HG03103 (cell line): ENCODE data around the gene GALNT10.

ENCODE experiments used
- ATAC-seq: cut with Tn5 transposase; IDR thresholded peaks from one replicate; pipeline ENCODE4 v1.9.1; 2021; ENCODE audit warnings: low read depth; ENCODE audit not compliant: unreplicated experiment

GALNT10 gene

DNA sequence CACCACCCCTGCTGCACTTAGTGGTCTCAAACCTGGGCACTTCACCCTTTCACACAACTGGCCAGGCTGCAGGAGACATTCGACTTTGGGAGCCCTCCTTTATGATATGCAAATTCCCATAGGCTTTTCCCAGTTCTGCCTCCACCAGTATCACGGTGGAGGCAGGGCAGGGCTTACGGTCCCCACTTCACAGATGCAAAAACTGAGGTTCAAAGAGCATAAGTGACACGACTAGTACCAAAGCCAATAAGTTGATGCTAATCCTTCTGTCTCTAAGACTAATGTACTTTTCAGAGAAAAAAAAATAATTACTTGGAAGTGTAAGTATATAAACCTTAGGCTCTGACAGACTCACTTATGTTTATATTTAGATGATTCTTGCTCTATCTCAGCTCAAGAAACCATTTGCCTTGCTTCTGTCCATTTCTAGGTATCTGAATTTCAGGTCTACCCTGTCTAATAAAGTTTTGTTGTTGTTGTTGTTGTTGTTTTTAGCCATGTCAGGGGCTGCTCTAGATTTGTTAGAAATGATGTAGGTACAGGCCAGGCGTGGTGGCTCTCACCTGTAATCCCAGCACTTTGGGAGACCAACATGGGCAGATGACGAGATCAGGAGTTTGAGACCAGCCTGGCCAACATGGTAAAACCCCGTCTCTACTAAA, 10.7 kb downstream of the GALNT10 start:
- ATAC-seq = no peak

DNA sequence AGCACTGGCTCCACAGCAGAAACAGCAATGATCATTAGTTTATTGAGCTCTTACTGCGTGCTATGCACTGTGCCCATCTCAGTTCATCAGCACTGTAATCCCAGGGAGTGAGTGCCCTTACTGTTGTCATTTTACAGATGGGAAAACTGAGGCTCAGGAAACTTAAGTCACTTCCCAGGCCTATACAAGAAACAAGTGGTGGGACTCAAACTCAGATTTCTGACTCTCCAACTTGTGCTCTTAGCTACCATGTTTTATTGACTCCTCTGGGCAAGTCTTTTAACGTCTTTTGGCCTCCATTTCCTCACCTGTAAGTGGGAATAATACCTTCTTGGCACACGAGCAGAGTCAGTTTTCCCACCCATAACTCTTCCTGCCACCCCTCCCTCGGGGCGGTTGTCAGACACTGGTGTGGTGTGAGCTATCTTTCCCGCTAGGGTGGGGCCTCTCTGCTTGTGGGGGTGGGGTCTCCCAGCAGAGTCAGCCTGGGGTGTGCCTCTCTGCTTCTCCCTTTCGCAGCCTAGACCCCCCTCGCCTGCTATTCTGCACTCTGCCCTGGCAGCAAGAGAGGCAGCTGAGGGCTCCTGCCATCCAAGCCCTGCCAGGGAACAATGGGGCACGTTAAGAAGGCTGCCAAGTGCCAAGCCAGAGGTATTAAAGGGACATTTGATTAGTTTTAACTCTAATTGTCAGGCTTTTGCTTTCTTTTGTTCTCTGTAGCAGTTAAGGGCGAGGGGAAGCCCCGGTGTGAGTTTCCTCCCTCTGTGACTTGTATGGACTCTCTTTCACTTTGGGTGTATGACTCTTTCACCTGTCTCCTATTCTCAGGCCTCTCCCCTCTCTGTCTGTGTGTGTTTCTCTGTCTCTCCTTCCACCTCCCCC, 12.1 kb downstream of the GALNT10 start:
- ATAC-seq = peak; percentile 85

DNA sequence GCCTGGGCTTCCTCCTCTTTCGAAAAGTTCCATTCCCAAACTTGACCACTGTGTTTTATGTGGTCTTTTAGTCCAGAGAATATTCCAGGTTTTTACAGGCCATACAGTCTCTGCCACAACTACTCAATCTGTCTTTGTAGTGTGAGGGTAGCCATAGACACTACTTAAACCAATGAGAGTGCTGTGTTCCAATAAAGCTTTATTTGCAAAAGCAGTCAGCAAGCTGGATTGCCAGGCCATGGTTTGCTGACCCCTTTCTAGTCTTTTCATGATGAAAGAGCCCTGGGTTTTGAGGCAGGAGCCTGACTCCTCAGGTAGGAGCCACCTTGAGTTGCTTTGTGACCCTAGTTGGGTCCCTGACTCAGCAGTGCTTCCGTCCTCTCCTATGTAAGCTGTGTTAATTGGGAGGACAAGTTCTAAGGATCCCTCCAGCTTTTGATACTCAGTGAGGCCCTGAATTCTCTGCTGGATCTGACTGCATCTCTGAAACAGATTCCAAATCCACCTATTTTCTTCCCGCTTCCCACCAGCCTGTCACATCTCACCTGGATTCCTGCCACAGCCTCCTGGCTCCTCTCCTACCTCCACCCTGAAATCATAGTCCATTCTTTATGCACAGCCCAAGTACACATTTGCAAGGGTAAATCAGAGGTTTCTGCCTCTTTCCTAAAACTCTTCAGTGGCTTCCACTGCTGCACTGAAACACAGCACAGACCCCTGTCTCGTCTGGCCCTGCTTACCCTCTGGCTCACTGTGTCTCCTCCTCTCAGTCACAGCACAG, 13.5 kb downstream of the GALNT10 start:
- no peak for ATAC-seq

DNA sequence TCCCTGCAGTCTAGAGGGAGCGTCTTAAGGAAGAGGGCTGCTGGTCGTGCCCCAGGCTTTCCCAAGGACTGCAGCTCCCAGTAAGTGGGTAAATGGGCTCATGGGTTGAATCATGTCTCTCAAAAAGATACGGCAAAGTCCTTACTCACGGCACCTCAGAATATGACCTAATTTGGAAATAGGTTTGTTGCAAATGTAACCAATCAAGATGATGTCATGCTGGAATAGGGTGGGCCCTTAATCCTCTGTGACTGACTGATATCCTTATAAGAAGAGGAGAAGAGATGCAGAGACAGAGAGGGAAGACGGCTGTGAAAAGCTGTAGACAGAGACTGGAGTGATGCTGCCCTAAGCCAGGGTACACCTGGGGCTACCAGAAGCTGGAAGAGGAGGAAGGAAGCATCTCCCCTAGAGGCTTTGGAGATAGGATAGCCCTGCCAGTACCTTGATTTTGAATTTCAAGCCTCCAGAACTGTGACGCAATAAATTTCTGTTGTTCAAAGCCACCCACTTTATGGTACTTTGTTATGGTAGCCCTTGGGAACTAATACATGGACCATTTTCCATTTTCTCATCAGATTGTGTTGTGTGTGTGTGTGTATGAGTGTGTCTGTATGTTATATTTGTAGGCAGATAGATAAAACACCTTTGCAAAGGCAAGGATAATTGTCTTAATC, 15.0 kb downstream of the GALNT10 start:
- no peak for ATAC-seq

DNA sequence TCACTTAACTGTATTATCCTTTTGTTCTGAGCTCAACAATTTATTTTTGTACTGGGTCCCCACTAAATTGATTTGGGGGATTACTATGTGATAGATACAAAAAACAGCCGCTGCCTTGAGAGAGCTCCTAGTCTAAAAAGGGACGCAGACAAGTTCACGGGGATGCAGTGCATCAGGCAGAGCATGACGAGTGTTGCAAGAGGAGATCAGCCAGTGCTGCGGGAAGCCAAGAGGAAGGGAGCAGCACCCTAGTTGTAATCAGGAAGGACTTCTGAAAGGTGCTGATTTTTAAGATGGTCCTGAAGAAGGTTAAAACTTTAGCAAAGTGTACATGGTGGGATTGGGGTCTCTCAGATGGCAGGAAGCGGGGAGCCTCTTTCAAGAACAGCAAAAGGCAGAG, 15.8 kb downstream of the GALNT10 start:
- no peak for ATAC-seq

DNA sequence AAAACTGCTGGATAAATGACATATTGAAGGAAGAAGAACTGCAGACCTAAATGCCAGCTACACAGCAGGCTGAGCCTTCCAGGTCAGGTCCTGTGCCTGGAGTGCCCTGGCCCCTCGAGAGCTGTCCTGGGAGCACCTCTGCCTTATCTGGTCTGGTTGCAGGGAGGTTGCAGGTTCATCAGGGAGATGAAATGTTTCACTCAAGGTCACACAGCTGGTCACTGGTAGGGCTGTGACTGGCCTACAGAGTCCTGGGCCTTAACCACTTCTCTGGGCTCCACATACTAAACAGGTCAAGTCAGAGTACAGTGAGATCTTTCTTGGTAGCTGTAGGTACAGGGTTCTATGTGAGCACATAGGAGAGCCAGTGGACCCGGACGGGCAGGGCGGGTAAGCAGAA, 16.7 kb downstream of the GALNT10 start:
- no peak for ATAC-seq

DNA sequence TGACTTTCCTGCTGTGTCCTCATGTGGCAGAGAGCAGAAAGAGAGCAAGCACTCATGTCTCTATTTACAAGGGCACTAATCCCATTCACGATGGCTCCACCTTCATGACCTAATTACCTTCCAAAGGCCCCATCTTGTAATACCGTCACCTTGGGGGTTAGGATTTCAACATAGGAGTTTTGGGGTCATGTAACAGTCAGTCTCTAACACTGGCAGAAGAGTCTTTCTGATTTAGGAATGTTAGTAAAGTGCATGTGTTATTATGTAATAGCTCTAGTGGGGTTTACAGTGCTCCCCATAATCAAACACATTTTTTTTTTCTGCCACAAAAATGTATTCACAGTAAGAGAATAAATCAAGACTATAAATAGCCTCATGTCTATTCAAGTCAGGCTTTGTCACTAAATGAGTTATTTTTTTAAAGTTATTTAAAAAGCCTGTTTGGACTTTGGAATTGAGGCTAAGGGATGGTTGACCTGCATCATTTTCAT, 19.1 kb downstream of the GALNT10 start:
- no peak for ATAC-seq

DNA sequence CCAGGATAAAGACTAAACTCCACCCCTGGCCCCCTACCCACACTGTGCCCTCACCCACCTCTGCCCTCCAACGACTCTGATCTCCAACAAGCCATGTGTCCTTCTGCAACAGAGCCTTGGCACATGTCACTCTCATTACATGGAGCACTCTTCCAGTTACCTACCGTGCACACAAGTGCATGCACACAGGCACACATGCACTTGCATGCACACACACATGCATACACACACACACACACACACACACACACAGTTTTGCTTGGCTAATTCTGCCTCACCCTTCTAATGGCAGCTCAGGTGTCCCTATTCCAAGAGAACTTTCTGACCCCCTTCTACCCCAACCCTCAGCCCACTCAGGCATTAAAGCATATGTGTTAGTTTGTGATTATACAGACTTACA, 19.6 kb downstream of the GALNT10 start:
- no peak for ATAC-seq

DNA sequence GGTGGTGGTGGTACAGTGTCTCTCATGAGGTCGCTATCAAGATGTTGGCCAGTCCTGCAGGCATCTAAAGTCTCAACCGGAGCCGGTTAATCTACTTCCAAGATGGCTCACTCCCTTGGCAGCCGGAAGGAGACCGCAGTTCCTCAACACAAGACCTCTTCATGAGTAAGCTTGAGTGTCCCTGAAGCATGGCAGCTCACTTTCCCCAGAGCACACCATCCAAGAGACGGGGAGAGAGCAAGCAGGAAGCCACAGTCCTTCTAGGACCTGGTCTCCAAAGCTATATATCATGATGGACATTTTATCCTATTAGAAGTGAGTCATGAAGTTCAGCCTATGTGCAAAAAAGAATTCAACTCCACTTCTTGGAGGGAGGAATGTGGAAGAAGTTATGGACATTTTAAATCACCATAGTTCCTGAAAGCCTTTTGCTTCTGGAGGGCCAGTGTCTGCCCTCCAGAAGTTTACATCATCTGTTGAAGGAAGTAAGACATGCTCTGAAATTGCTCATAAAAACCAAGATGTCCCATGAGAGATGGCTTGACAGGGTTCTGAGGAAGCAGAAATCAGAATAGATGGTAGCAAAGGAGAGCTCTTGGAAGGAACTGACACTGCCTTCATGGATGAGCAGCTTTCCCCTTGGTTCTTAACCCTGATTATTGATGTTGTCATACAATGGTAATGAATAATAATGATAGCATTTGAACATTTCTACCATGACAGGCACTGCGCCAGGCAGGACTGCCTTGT, 21.3 kb downstream of the GALNT10 start:
- no peak for ATAC-seq

DNA sequence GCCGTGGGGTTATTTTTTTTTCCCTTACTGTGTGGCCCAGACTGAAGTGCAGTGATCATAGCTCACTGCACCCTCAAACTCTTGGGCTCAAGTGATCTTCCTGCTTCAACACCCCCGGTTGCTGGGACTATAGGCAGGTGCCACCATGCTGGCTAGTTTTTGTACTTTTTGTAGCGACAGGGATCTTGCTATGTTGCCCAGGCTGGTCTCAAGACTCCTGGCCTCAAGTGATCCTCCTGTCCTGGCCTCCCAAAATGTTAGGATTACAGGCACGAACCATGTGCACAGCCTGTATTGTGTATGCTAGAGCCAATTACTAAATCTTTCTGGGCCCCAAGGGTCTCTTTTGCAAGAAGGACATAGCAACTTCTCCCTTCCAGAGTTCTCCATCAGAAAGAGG, 23.1 kb downstream of the GALNT10 start:
- ATAC-seq = no peak

DNA sequence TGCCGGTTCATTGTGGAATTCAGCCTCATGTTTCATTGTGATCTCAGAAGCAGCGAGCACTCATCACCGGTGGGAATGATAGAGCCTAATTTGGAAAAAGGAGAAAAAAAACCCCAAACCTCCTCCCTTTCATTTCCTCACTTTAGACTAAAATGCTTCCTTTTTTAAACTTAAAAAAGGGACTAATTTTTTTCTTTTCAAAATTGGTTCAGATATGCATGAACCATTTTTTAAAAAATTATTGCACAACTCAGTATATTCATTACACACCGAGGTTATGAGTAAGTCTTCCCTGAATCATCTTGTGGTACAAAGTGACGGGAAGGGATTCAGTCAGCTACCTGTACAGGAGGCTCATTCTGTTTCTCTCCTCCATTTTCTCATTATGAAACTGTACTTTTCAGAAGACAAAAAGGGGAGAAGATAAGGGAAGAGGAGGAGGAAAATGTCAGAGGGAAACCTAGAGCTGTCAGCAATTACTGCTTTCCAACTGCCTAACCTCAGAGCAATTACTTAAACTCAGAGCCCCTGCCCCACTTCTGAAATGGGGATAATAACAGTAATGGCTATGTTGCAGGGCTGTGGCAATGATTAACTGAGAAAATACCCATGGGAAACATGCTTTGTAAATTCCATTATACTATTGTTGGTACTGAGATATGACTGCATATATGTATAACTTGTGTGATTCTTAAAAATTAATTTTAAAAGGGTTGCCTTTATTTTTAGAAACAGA, 24.0 kb downstream of the GALNT10 start:
- ATAC-seq = peak; percentile 74

DNA sequence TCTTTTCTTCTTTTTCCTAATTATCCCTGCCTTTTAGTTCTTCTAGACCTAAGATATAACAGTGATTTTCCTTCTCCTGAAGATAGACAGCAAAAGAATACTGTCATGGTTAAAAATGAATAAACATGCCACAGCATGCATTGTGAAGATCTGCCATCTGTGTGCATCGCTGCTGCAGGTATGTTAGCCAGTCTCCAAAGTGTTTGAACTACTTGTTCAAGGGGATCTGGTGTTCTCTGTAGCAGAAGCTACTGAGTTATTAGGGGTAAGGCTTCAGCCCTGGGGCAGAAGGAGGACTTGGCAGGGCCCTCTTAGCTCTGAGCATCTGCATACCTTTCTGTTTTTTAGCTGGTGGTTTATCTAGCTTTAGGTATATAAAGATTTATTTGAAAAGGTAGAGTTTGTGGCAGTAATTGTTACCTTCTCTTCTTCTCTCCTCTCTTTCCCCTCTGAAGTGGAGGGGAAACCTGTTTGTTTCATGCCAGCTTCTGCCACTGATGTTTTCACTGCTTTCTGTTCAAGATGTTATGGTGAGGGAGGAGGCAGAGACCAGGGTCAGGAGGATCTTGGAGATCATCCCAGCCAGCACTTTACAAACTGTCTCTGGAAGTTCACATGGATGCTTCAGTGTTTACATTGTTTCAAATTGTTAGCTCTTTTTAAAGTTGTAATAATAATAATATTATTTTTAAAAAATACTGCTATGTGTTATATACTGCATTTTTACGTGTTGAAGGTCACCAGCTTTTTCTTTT, 25.2 kb downstream of the GALNT10 start:
- no peak for ATAC-seq

DNA sequence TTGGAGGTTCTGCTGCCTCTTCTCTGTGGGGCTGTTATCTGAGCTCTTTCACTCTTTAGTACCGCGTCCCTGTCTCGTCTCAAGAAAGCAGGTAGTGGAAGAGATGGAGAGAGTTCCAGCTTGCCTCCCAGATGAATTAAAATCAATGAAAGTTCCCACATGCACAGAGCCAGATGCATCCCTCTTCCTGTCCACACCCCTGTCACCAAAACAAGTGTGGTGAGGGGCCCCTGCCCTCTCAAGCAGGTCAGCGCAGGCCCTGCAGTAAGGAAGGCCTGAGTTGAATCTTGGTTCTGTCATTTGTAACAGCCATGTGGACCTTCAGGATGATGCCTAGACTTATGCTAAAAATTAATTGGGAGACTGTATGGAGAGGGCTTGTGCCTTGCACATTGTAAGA, 26.9 kb downstream of the GALNT10 start:
- no peak for ATAC-seq

DNA sequence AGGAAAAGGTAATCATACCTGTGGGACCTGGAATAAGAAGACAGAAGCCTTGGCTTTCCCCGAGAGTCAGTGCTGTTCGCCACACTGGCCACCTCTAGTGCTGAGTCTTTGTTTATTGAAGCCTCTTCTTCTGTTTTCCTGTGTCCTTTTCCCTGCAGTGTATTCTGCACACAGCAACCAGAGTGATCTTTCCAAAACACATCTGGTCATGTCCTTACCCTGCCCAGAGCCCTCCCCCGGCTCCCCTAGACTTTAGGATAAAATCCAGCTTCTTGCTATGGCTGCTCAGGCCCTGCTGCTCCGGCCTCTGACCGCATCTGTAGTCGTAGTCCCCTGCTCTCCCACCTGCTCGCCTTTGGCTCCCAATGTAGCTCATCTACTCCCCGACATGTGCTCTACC, 28.3 kb downstream of the GALNT10 start:
- no peak for ATAC-seq

DNA sequence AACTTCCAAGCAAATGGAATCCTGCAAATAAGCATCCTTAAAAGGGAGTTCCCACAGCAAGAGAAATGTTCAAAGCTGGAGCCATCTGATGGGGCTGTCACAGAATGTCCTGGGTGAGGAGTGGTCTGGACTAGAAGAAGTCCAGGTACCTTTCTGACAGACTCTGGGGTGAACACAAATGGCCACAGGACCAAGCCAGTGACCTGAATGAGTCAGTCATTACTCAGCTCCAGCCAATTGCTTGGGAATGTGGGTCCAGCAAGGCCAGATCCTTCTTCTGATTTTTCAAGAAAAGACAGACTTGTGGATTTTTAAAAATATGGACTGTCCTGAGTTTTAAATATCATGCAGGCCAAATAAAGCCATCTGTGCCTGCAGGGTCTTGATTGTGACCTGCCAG, 30.1 kb downstream of the GALNT10 start:
- no peak for ATAC-seq

DNA sequence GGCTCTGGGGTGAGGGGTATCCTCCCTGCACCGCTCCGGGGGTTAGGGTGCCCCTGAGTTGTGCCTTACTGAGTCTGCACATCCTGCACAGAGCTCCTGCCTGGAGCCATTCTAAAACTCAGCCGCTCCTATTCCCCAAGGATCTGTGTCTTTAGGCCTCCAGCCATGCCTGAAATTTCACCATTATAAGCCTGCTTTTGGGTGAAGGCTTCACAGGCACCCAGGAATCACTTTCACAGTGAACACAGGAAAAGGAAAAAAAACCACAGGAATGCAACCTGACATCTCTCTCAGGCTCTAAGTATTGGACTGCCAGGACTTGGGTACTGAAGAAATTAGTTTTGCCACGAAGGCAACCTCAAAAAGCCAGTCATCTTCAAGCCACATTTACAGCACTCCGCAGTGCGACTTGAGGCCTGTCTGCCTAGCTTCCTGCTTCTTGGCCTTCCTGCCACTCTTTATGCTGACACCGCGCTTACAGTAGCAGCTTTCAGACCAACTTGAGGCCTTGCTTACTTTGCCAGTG, 30.9 kb downstream of the GALNT10 start:
- peak; percentile 52 for ATAC-seq

DNA sequence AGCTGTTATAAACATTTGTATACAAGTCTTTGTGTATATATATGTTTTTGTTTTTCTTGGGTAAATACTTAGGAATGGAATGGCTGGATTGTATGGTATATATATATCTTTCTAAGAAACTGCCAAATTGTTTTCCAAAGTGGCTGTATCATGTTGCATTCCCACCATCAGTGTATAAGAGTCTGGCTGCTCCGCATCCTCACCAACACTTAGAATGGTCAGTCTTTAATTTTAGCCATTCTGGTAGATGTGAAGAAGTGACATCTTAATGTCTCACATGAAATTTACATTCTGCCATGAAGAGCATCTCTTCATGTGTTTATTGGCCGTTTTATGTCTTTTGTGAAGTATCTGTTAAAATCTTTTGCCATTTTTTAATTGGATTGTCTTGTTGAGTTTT, 31.9 kb downstream of the GALNT10 start:
- no peak for ATAC-seq

DNA sequence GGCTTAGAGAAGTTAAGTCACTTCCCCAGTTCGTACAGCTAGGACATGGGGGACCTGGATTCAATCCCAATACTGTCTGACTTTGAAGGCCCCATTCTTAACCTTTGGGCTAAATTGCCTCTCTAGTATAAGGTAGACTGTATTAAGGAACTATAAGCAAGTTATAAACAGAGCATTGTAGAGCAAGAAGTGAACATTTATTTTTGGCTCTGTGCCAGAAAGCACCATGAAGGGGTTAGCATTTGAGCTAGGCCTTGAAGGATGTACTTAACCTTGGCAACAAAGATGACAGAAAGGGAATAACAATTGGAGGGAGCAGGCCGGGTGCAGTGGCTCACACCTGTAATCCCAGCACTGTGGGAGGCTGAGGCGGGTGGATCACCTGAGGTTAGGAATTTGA, 32.8 kb downstream of the GALNT10 start:
- no peak for ATAC-seq
